Upper lobe of left lung (tissue), 4 donors: ENCODE results near the gene DNAH9.

Experiments used
- CTCF ChIP-seq, 6 experiments: fragments of 450-650 bp in 4 of 6; fragments of 200-600 bp in 2 of 6; sonication (generic) in 2 of 6; IDR thresholded peaks; one replicate each; pipeline ENCODE4 v1.5.1; 2016 to 2019; ENCODE audit warnings: antibody characterized with exemption in 6 of 6
- POLR2A ChIP-seq, 4 donors: fragments of 450-650 bp; IDR thresholded peaks; one replicate each; pipeline ENCODE4 v1.5.1; 2016 to 2017; ENCODE audit warnings: antibody characterized with exemption in 4 of 4, mild to moderate bottlenecking in 2 of 4
- POLR2AphosphoS5 ChIP-seq, 2 donors: sonication (generic); formaldehyde crosslinking; IDR thresholded peaks; one replicate each; pipeline ENCODE4 v1.5.1; 2017; ENCODE audit warnings: antibody characterized with exemption in 2 of 2

GRCh38 chr17:11608396-11608795, 10.1 kb downstream of the DNAH9 start:
- no peak for TF ChIP-seq CTCF (IDR thresholded peaks at IDR 0.05)
- TF ChIP-seq POLR2A (IDR thresholded peaks at IDR 0.05) = no peak
- TF ChIP-seq POLR2AphosphoS5 (IDR thresholded peaks at IDR 0.05) = peak in 1 of 2 donors; percentile 36
